ENCODE measurements around the gene OSBPL2. TPM values are rescaled to one million over a fixed set of nuclear protein-coding genes. Genes with fewer than 3 reads are reported as not detected.

Gene OSBPL2
- total and polyA plus RNA-seq, 9 of the 15 experiments (the other 6 are each of a cell fraction or from before 2014, with no cell fraction given), result 2.5 to 25.6 (median 14.1) TPM

DNA sequence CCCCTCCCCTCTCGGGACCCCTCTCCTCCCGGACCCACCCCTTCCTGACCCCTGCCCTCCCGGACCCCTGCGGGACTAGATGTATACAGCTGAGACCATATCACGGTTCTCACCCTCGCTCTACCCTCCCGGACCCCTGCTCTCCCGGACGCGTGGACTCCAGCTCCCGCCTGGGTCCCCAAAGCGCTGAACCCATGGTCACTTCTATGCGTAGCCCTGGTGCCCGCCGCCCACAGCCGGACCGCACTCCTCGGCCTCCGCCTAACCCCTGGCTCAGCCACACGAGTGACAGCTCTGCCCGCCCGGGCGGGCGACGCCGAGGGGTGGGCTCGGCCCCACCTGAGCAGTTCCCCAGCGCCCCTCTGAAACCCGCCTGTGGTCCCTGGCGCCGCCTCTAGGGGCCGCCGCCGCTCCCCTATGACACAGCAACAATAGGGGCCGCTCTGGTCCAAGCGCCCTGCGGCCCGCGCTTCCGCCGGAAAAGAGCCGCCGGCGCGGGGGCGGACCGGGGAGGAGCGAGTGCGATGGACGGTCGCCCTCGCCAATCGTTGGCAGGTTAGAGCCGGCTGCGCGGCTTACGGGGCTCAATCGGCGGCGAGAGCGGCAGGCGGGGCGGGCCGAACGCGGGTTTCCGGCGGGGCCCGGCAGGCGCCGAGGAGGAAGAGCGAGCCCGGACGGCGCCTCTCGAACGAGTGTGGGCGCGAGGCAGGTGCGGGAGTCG is 64.2 kb downstream of the OSBPL2 start, which contains the start of gene ADRM1 (continued):
- TF ChIP-seq, protein P1, sequence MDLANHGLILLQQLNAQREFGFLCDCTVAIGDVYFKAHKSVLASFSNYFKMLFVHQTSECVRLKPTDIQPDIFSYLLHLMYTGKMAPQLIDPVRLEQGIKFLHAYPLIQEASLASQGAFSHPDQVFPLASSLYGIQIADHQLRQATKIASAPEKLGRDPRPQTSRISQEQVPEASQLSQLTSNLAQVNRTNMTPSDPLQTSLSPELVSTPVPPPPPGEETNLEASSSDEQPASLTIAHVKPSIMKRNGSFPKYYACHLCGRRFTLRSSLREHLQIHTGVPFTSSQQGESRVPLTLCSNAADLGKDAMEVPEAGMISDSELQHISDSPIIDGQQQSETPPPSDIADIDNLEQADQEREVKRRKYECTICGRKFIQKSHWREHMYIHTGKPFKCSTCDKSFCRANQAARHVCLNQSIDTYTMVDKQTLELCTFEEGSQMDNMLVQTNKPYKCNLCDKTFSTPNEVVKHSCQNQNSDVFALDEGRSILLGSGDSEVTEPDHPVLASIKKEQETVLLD (IDR thresholded peaks at IDR 0.05), result peak; percentile 39; the same call in 1 of the 2 replicates
- no peak for TF ChIP-seq ZBTB1 (CRISPR knock-in tag; IDR thresholded peaks at IDR 0.05; ENCODE audit: borderline replicate concordance, low read depth)
- TF ChIP-seq RAD21 (CRISPR knock-in tag; conservative IDR thresholded peaks at IDR 0.05 in 1 of 2, IDR thresholded peaks at IDR 0.05 in 1 of 2), result peak; percentile 19 to 40; a peak in 2 of 4 replicates
- TF ChIP-seq NR2C2 (CRISPR knock-in tag; IDR thresholded peaks at IDR 0.05), result no peak
- TF ChIP-seq NR2C2 (tag; IDR thresholded peaks at IDR 0.05), result peak; percentile 70; the same call in 1 of the 2 replicates
- TF ChIP-seq ZNF511 (CRISPR knock-in tag; IDR thresholded peaks at IDR 0.05), result no peak
- 0 out of 2 replicates have a peak, but pooled peaks have one; percentile 71 for TF ChIP-seq RBM14 (IDR thresholded peaks at IDR 0.05; ENCODE audit: borderline replicate concordance, insufficient read depth, low read depth, low read length)
- TF ChIP-seq U2AF1 (optimal IDR thresholded peaks at IDR 0.05; ENCODE audit: low read depth, low read length), result peak; percentile 99
- TF ChIP-seq POLR2B (IDR thresholded peaks at IDR 0.05; ENCODE audit: low read depth, partially characterized antibody), result peak; percentile 43
- TF ChIP-seq KLF1 (tag; IDR thresholded peaks at IDR 0.05), result peak; percentile 56; the same call in 1 of the 2 replicates
- TF ChIP-seq, protein P2, sequence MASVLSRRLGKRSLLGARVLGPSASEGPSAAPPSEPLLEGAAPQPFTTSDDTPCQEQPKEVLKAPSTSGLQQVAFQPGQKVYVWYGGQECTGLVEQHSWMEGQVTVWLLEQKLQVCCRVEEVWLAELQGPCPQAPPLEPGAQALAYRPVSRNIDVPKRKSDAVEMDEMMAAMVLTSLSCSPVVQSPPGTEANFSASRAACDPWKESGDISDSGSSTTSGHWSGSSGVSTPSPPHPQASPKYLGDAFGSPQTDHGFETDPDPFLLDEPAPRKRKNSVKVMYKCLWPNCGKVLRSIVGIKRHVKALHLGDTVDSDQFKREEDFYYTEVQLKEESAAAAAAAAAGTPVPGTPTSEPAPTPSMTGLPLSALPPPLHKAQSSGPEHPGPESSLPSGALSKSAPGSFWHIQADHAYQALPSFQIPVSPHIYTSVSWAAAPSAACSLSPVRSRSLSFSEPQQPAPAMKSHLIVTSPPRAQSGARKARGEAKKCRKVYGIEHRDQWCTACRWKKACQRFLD (CRISPR knock-in tag; IDR thresholded peaks at IDR 0.05), result 0 out of 2 replicates have a peak, but pooled peaks have one; percentile 27
- TF ChIP-seq SAFB (IDR thresholded peaks at IDR 0.05; ENCODE audit: borderline replicate concordance, low read depth, low read length), result no peak
- TF ChIP-seq, protein P3, sequence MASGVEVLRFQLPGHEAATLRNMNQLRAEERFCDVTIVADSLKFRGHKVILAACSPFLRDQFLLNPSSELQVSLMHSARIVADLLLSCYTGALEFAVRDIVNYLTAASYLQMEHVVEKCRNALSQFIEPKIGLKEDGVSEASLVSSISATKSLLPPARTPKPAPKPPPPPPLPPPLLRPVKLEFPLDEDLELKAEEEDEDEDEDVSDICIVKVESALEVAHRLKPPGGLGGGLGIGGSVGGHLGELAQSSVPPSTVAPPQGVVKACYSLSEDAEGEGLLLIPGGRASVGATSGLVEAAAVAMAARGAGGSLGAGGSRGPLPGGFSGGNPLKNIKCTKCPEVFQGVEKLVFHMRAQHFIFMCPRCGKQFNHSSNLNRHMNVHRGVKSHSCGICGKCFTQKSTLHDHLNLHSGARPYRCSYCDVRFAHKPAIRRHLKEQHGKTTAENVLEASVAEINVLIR (CRISPR knock-in tag; IDR thresholded peaks at IDR 0.05), result 0 out of 2 replicates have a peak, but pooled peaks have one; percentile 37
- peak; percentile 20 for TF ChIP-seq SMAD1 (IDR thresholded peaks at IDR 0.05; ENCODE audit: low read depth, low read length, partially characterized antibody)
- TF ChIP-seq, protein P4, sequence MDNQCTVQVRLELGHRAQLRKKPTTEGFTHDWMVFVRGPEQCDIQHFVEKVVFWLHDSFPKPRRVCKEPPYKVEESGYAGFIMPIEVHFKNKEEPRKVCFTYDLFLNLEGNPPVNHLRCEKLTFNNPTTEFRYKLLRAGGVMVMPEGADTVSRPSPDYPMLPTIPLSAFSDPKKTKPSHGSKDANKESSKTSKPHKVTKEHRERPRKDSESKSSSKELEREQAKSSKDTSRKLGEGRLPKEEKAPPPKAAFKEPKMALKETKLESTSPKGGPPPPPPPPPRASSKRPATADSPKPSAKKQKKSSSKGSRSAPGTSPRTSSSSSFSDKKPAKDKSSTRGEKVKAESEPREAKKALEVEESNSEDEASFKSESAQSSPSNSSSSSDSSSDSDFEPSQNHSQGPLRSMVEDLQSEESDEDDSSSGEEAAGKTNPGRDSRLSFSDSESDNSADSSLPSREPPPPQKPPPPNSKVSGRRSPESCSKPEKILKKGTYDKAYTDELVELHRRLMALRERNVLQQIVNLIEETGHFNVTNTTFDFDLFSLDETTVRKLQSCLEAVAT (IDR thresholded peaks at IDR 0.05), result no peak
- peak; percentile 95 for TF ChIP-seq C11orf30 (IDR thresholded peaks at IDR 0.05; ENCODE audit: low read depth)
- peak; percentile 73 for TF ChIP-seq MYC (IDR thresholded peaks at IDR 0.05; ENCODE audit: low read depth, low read length)
- peak; percentile 69; the same call in 1 of the 2 replicates for TF ChIP-seq MYC (CRISPR knock-in tag; IDR thresholded peaks at IDR 0.05; ENCODE audit: borderline replicate concordance, low read depth)
- no peak for TF ChIP-seq SIX5 (IDR thresholded peaks at IDR 0.05; ENCODE audit: borderline replicate concordance in 1 of 2, insufficient read depth in 1 of 2, low read depth in 1 of 2, low read length in 2 of 2)
- TF ChIP-seq SPI1 (IDR thresholded peaks at IDR 0.05; ENCODE audit: borderline replicate concordance, low read depth, low read length), result no peak

Measured in K562 (cell line).